HG03159 (cell line): ENCODE results near the gene BRD2.

Experiments
- ATAC-seq: cut with Tn5 transposase; IDR thresholded peaks from one replicate; pipeline ENCODE4 v1.9.1; 2021; ENCODE audit warnings: mild to moderate bottlenecking, moderate library complexity; ENCODE audit not compliant: unreplicated experiment

Gene BRD2

GRCh38 chr6:32984622-32985389, 16.4 kb downstream of the BRD2 start:
- ATAC-seq = no peak

GRCh38 chr6:32989368-32989767, 21.0 kb downstream of the BRD2 start:
- ATAC-seq = no peak

GRCh38 chr6:32991972-32992371, 23.6 kb downstream of the BRD2 start:
- no peak for ATAC-seq

GRCh38 chr6:32993363-32993973, 25.1 kb downstream of the BRD2 start:
- no peak for ATAC-seq

- no peak for ATAC-seq
Observed at GRCh38 chr6:32995448-32995847, 27.1 kb downstream of the BRD2 start.

- no peak for ATAC-seq
Observed at GRCh38 chr6:33000055-33000454, 31.7 kb downstream of the BRD2 start.

- no peak for ATAC-seq
Observed at GRCh38 chr6:33001685-33002084, 33.3 kb downstream of the BRD2 start.

- ATAC-seq = no peak
Observed at GRCh38 chr6:33004940-33005339, 36.5 kb downstream of the BRD2 start.

- ATAC-seq = no peak
Observed at GRCh38 chr6:33007831-33008400, 39.5 kb downstream of the BRD2 start.

- peak; percentile 93 for ATAC-seq
Observed at GRCh38 chr6:33008944-33009861, 40.8 kb downstream of the BRD2 start, which contains the start of gene HLA-DOA. Gene HLA-DOA, minus strand, starts transcription at chr6:33009591.

- no peak for ATAC-seq
Observed at GRCh38 chr6:33010356-33010755, 42.0 kb downstream of the BRD2 start.

- no peak for ATAC-seq
Observed at GRCh38 chr6:33013608-33014007, 45.2 kb downstream of the BRD2 start.

- no peak for ATAC-seq
Observed at GRCh38 chr6:33014841-33015634, 46.6 kb downstream of the BRD2 start.

- no peak for ATAC-seq
Observed at GRCh38 chr6:33015798-33016197, 47.4 kb downstream of the BRD2 start.

GRCh38 chr6:33017018-33017417, 48.6 kb downstream of the BRD2 start:
- ATAC-seq = no peak

- no peak for ATAC-seq
Observed at GRCh38 chr6:33017694-33018353, 49.4 kb downstream of the BRD2 start.

- ATAC-seq = no peak
Observed at GRCh38 chr6:33018418-33018817, 50.0 kb downstream of the BRD2 start.

- ATAC-seq = peak; percentile 77
Observed at GRCh38 chr6:33018904-33019303, 50.5 kb downstream of the BRD2 start.

GRCh38 chr6:33019372-33019771, 51.0 kb downstream of the BRD2 start:
- ATAC-seq = no peak

GRCh38 chr6:33021917-33022316, 53.5 kb downstream of the BRD2 start:
- no peak for ATAC-seq
